Activated naive CD4-positive, alpha-beta T cell treated with anti-CD3 and anti-CD28 coated beads, Interleukin-2, amount 10 ng/mL, durations not matched to agents 7 days and 5 days (primary cell): Measurements from ENCODE around the gene PRELP.

Experiments used
- CTCF ChIA-PET: fragments of 350-600 bp; sonication (Branson Sonifier 250); formaldehyde crosslinking; loops from one replicate; lab custom pipeline; 2021; ENCODE audit warnings: antibody characterized with exemption; lab: Charles Lee
- DNase-seq: peaks from one replicate; pipeline ENCODE4 v3.0.0-alpha.2; 2020
- H3K27ac Mint-ChIP-seq: one replicate; pipeline ENCODE4 v1.8.0; 2021; ENCODE audit warnings: mild to moderate bottlenecking, moderate library complexity, mixed read lengths
- H3K27me3 Mint-ChIP-seq: one replicate; pipeline ENCODE4 v1.8.0; 2021; ENCODE audit warnings: mild to moderate bottlenecking, mixed read lengths
- H3K36me3 Mint-ChIP-seq: one replicate; pipeline ENCODE4 v1.8.0; 2021; ENCODE audit warnings: mixed read lengths
- H3K4me1 Mint-ChIP-seq: one replicate; pipeline ENCODE4 v1.8.0; 2021; ENCODE audit warnings: mixed read lengths
- H3K4me3 Mint-ChIP-seq: one replicate; pipeline ENCODE4 v1.8.0; 2021; ENCODE audit warnings: mild to moderate bottlenecking, moderate library complexity, mixed read lengths
- H3K9me3 Mint-ChIP-seq: one replicate; pipeline ENCODE4 v1.8.0; 2021; ENCODE audit warnings: mixed read lengths

PRELP gene

GRCh38 chr1:203475012-203475981 is at the start of gene PRELP:
PRELP (plus strand) TSS chr1:203475806; CDS start chr1:203483185, 7,379 bp downstream.
- Mint-ChIP-seq H3K36me3 (no peaks in the 10 kb centered on the region), H3K4me3 (no peak within 1 kb of the TSS), H3K4me1 (no peaks in the 10 kb centered on the region), H3K27me3 (peaks cover 69% of the 10 kb centered on the region), H3K27ac (no peak within 1 kb of the TSS), H3K9me3 (no peaks in the 10 kb centered on the region)
- DNase-seq: no peak
- CTCF ChIA-PET: interaction anchor here (1.3 to 5.1 kb wide), 4 partner anchors 10 to 207 kb away, joined by 3 to 29 read pairs (median 13); no protein-coding TSS in a partner anchor

GRCh38 chr1:203426366-203426765 is 49.2 kb upstream of the PRELP start:
- CTCF ChIA-PET: no interaction called here
- Mint-ChIP-seq H3K27me3 (peaks cover 60% of the 10 kb centered on the region), H3K9me3 (no peaks in the 10 kb centered on the region), H3K27ac (no peak overlapping the region), H3K4me3 (no peak overlapping the region), H3K4me1 (no peaks in the 10 kb centered on the region), H3K36me3 (no peaks in the 10 kb centered on the region)
- no peak for DNase-seq

GRCh38 chr1:203426870-203427269 is 48.7 kb upstream of the PRELP start:
- Mint-ChIP-seq H3K9me3 (no peaks in the 10 kb centered on the region), H3K4me3 (no peak overlapping the region), H3K27me3 (peaks cover 63% of the 10 kb centered on the region), H3K36me3 (no peaks in the 10 kb centered on the region), H3K27ac (no peak overlapping the region), H3K4me1 (no peaks in the 10 kb centered on the region)
- no peak for DNase-seq
- CTCF ChIA-PET: no interaction called here

- Mint-ChIP-seq H3K9me3 (no peaks in the 10 kb centered on the region), H3K36me3 (no peaks in the 10 kb centered on the region), H3K4me1 (no peaks in the 10 kb centered on the region), H3K27me3 (peaks cover 63% of the 10 kb centered on the region), H3K4me3 (no peak overlapping the region), H3K27ac (no peak overlapping the region)
- no peak for DNase-seq
- CTCF ChIA-PET: no interaction called here
Measured at GRCh38 chr1:203427451-203427850, 48.2 kb upstream of the PRELP start.

GRCh38 chr1:203428981-203429599 is 46.5 kb upstream of the PRELP start:
- CTCF ChIA-PET: interaction anchor here (1.5 kb wide), 1 partner anchor 87 kb away, joined by 6 read pairs; no protein-coding TSS in a partner anchor
- H3K4me1 Mint-ChIP-seq: no peaks in the 10 kb centered on the region
- no peaks in the 10 kb centered on the region for H3K36me3 Mint-ChIP-seq
- H3K9me3 Mint-ChIP-seq: no peaks in the 10 kb centered on the region
- DNase-seq: no peak
- peaks cover 60% of the 10 kb centered on the region for H3K27me3 Mint-ChIP-seq
- H3K4me3 Mint-ChIP-seq: no peak overlapping the region
- H3K27ac Mint-ChIP-seq: no peak overlapping the region

GRCh38 chr1:203435615-203436014 is 40.0 kb upstream of the PRELP start:
- H3K4me1 Mint-ChIP-seq: no peaks in the 10 kb centered on the region
- no peak overlapping the region for H3K27ac Mint-ChIP-seq
- CTCF ChIA-PET: no interaction called here
- H3K27me3 Mint-ChIP-seq: peaks cover 38% of the 10 kb centered on the region
- no peak overlapping the region for H3K4me3 Mint-ChIP-seq
- H3K9me3 Mint-ChIP-seq: no peaks in the 10 kb centered on the region
- H3K36me3 Mint-ChIP-seq: no peaks in the 10 kb centered on the region
- no peak for DNase-seq

- CTCF ChIA-PET: interaction anchor here (0.8 kb wide), 1 partner anchor 171 kb away, joined by 3 read pairs; no protein-coding TSS in a partner anchor
- Mint-ChIP-seq H3K4me1 (no peaks in the 10 kb centered on the region), H3K9me3 (no peaks in the 10 kb centered on the region), H3K27me3 (peaks cover 41% of the 10 kb centered on the region), H3K36me3 (no peaks in the 10 kb centered on the region), H3K4me3 (no peak overlapping the region), H3K27ac (no peak overlapping the region)
- no peak for DNase-seq
Measured at GRCh38 chr1:203437696-203438315, 37.8 kb upstream of the PRELP start.

GRCh38 chr1:203439131-203439730 is 36.4 kb upstream of the PRELP start:
- Mint-ChIP-seq H3K27me3 (peaks cover 46% of the 10 kb centered on the region), H3K4me3 (no peak overlapping the region), H3K36me3 (no peaks in the 10 kb centered on the region), H3K4me1 (no peaks in the 10 kb centered on the region), H3K9me3 (no peaks in the 10 kb centered on the region), H3K27ac (no peak overlapping the region)
- DNase-seq: no peak
- CTCF ChIA-PET: no interaction called here

GRCh38 chr1:203440771-203441170 is 34.8 kb upstream of the PRELP start:
- Mint-ChIP-seq H3K27me3 (peaks cover 53% of the 10 kb centered on the region), H3K4me3 (no peak overlapping the region), H3K27ac (peak overlapping the region; percentile 21), H3K9me3 (peaks cover 1% of the 10 kb centered on the region), H3K36me3 (no peaks in the 10 kb centered on the region), H3K4me1 (no peaks in the 10 kb centered on the region)
- CTCF ChIA-PET: interaction anchor here (0.7 to 0.8 kb wide), 2 partner anchors 98 to 174 kb away, joined by 3 read pairs; no protein-coding TSS in a partner anchor
- no peak for DNase-seq

GRCh38 chr1:203441766-203442165 is 33.8 kb upstream of the PRELP start:
- DNase-seq: no peak
- H3K9me3 Mint-ChIP-seq: peaks cover 1% of the 10 kb centered on the region
- no peaks in the 10 kb centered on the region for H3K36me3 Mint-ChIP-seq
- CTCF ChIA-PET: interaction anchor here (0.7 to 1.1 kb wide), 3 partner anchors 20 to 388 kb away, joined by 3 read pairs; no protein-coding TSS in a partner anchor
- H3K4me3 Mint-ChIP-seq: no peak overlapping the region
- H3K27me3 Mint-ChIP-seq: peaks cover 60% of the 10 kb centered on the region
- no peak overlapping the region for H3K27ac Mint-ChIP-seq
- H3K4me1 Mint-ChIP-seq: no peaks in the 10 kb centered on the region

- CTCF ChIA-PET: no interaction called here
- no peak overlapping the region for H3K4me3 Mint-ChIP-seq
- no peak for DNase-seq
- H3K4me1 Mint-ChIP-seq: no peaks in the 10 kb centered on the region
- peaks cover 1% of the 10 kb centered on the region for H3K9me3 Mint-ChIP-seq
- no peak overlapping the region for H3K27ac Mint-ChIP-seq
- peaks cover 60% of the 10 kb centered on the region for H3K27me3 Mint-ChIP-seq
- H3K36me3 Mint-ChIP-seq: no peaks in the 10 kb centered on the region
Measured at GRCh38 chr1:203442821-203443220, 32.8 kb upstream of the PRELP start.

- H3K27ac Mint-ChIP-seq: no peak overlapping the region
- H3K4me3 Mint-ChIP-seq: no peak overlapping the region
- CTCF ChIA-PET: no interaction called here
- no peak for DNase-seq
- no peaks in the 10 kb centered on the region for H3K4me1 Mint-ChIP-seq
- H3K9me3 Mint-ChIP-seq: peaks cover 1% of the 10 kb centered on the region
- peaks cover 58% of the 10 kb centered on the region for H3K27me3 Mint-ChIP-seq
- no peaks in the 10 kb centered on the region for H3K36me3 Mint-ChIP-seq
Measured at GRCh38 chr1:203443296-203443695, 32.3 kb upstream of the PRELP start.

- CTCF ChIA-PET: no interaction called here
Measured at GRCh38 chr1:203444171-203444576, 31.4 kb upstream of the PRELP start.

GRCh38 chr1:203447151-203447550 is 28.5 kb upstream of the PRELP start:
- Mint-ChIP-seq H3K27me3 (peaks cover 49% of the 10 kb centered on the region), H3K4me3 (no peak overlapping the region), H3K27ac (no peak overlapping the region), H3K4me1 (no peaks in the 10 kb centered on the region), H3K9me3 (peaks cover 1% of the 10 kb centered on the region), H3K36me3 (no peaks in the 10 kb centered on the region)
- no peak for DNase-seq
- CTCF ChIA-PET: interaction anchor here (1.4 kb wide), 1 partner anchor 102 kb away, joined by 3 read pairs; no protein-coding TSS in a partner anchor

More at GRCh38 chr1:203444171-203444576, 31.4 kb upstream of the PRELP start:
- peaks cover 60% of the 10 kb centered on the region for H3K27me3 Mint-ChIP-seq
- no peak overlapping the region for H3K4me3 Mint-ChIP-seq
- H3K36me3 Mint-ChIP-seq: no peaks in the 10 kb centered on the region
- peaks cover 1% of the 10 kb centered on the region for H3K9me3 Mint-ChIP-seq
- no peak for DNase-seq
- no peak overlapping the region for H3K27ac Mint-ChIP-seq
- no peaks in the 10 kb centered on the region for H3K4me1 Mint-ChIP-seq
